GM11168 (cell line): ENCODE data around the gene CDH26.

Source experiments
- in situ Hi-C: fragments of 300-500 bp; cut with MboI; formaldehyde crosslinking; loops from one replicate; pipeline ENCODE4 v1.12.0; 2022; ENCODE audit warnings: low sequenced_read_pairs; ENCODE audit not compliant: unreplicated experiment

The CDH26 gene

GRCh38 chr20:60009826-60010616 lies 51.8 kb downstream of the CDH26 start:
- in situ Hi-C loops = no loop called here

GRCh38 chr20:60010689-60011458 lies 52.7 kb downstream of the CDH26 start:
- in situ Hi-C loops = no loop called here

- in situ Hi-C loops = no loop called here
Measured at GRCh38 chr20:60011512-60012507, 53.6 kb downstream of the CDH26 start.

GRCh38 chr20:60013296-60014139 lies 55.3 kb downstream of the CDH26 start:
- in situ Hi-C loops = no loop called here

- in situ Hi-C loops = no loop called here
Measured at GRCh38 chr20:60016406-60016805, 58.2 kb downstream of the CDH26 start.

- in situ Hi-C loops = no loop called here
Measured at GRCh38 chr20:60020251-60020650, 62.0 kb downstream of the CDH26 start.

GRCh38 chr20:60021104-60021503 lies 62.9 kb downstream of the CDH26 start:
- in situ Hi-C loops = no loop called here

- in situ Hi-C loops = no loop called here
Measured at GRCh38 chr20:60022849-60023248, 64.6 kb downstream of the CDH26 start.

GRCh38 chr20:60024245-60024644 lies 66.0 kb downstream of the CDH26 start:
- in situ Hi-C loops = no loop called here

- in situ Hi-C loops = no loop called here
Measured at GRCh38 chr20:60024801-60025200, 66.6 kb downstream of the CDH26 start.

- in situ Hi-C loops = no loop called here
Measured at GRCh38 chr20:60026010-60026409, 67.8 kb downstream of the CDH26 start.

GRCh38 chr20:60030471-60030870 lies 72.2 kb downstream of the CDH26 start:
- in situ Hi-C loops = no loop called here

GRCh38 chr20:60031107-60031506 lies 72.9 kb downstream of the CDH26 start:
- in situ Hi-C loops = no loop called here

GRCh38 chr20:60034231-60035110 lies 76.2 kb downstream of the CDH26 start:
- in situ Hi-C loops = no loop called here

- in situ Hi-C loops = no loop called here
Measured at GRCh38 chr20:60035486-60035885, 77.3 kb downstream of the CDH26 start.

- in situ Hi-C loops = no loop called here
Measured at GRCh38 chr20:60036346-60036745, 78.1 kb downstream of the CDH26 start.

GRCh38 chr20:60036746-60037499 lies 78.7 kb downstream of the CDH26 start:
- in situ Hi-C loops = no loop called here
